ENCODE results near the gene CEP131. TPM values are rescaled to one million over a fixed set of nuclear protein-coding genes. Genes with fewer than 3 reads are reported as not detected.

CEP131 gene
- total and polyA plus RNA-seq, 2 of the 4 experiments (the other 2 are of a cell fraction) = 4.8 to 9.6 TPM

DNA sequence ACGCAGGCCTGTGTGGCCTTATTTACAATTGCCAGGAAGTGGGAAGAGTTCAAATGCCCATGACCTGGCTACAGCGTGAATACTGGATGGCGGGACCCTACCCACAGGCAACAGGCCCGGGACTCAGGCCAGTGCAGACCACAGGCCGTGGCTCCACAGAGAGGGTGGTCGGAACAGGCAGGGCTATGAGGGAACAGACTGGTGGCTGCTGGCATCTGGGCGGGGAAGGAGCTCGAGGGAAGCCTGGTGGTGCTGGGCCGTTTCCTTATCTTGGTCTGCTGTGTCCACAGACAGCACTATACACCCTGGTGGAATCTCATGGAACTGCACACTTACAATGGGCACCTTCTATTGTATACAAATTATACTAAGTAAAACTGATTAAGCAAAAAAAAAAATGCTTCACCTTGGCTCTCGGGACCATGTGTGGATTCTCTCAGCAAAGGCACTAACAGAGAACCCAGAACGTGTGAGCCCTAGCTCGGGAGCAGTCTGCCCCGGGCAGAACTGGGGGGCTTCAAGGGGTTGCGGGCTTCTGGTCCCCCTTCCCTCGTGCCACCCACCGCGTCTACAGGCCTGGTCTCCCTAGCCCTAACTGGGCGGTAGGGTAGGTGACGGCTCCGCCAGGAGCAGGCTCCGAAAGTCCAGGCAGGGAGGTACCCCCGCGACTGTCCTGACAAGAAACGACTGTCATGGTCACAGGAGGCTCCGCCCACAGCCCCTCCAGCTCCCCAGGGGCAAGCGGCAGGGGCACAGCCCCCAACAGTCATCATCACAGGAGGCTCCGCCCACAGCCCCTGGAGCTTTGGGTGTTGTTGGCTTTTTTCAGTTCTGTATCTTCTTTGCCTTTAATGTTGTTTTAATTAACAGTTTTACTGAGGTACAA, 21.8 kb downstream of the CEP131 start (continued):
- TF ChIP-seq, protein P1, sequence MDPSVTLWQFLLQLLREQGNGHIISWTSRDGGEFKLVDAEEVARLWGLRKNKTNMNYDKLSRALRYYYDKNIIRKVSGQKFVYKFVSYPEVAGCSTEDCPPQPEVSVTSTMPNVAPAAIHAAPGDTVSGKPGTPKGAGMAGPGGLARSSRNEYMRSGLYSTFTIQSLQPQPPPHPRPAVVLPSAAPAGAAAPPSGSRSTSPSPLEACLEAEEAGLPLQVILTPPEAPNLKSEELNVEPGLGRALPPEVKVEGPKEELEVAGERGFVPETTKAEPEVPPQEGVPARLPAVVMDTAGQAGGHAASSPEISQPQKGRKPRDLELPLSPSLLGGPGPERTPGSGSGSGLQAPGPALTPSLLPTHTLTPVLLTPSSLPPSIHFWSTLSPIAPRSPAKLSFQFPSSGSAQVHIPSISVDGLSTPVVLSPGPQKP (IDR thresholded peaks at IDR 0.05; ENCODE audit: borderline replicate concordance, low read depth, low read length) = no peak

DNA sequence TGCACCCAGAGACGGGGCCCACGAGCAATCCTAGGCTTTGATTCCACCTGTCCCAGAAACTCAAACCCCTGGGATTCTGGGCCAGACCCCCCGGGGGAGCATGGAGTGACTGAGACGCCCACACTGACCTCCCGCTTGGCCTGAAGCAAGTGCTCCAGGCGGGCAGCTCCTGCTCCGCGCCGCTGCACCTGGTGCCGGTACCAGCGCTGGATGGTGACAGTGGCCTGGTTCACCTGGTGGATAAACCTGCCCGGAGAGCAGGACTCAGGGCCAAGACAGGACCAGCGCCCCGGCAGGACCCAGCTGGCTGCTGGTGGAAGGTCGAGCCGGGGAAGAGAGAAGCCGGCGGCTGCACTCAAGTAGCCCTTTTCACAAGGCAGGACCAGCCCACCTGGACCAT, 22.6 kb downstream of the CEP131 start:
- WGBS, 2 experiments (ENCODE audit: extremely low coverage in 2 of 2, insufficient read length in 1 of 2) = 95% methylated on average over 9 of the region's 18 CpGs; no CpG with 5 or more reads in 1 of the 2 experiments
- POLR2A ChIA-PET (ENCODE audit: unreplicated experiment) = no interaction called here
- dilution Hi-C loops (cut with HindIII; ENCODE audit: low sequenced_read_pairs, unreplicated experiment) = no loop called here

More for the DNA sequence above, 22.6 kb downstream of the CEP131 start:
- H4K20me1 ChIP-seq (ENCODE audit: insufficient read depth, low read length) = peaks cover 5% of the 10 kb centered on the region; the same call in 1 of the 2 replicates
- H4K8ac ChIP-seq (ENCODE audit: low read depth in 2 of 2, low read length in 2 of 2) = no peak overlapping the region
- TF ChIP-seq, protein P2, sequence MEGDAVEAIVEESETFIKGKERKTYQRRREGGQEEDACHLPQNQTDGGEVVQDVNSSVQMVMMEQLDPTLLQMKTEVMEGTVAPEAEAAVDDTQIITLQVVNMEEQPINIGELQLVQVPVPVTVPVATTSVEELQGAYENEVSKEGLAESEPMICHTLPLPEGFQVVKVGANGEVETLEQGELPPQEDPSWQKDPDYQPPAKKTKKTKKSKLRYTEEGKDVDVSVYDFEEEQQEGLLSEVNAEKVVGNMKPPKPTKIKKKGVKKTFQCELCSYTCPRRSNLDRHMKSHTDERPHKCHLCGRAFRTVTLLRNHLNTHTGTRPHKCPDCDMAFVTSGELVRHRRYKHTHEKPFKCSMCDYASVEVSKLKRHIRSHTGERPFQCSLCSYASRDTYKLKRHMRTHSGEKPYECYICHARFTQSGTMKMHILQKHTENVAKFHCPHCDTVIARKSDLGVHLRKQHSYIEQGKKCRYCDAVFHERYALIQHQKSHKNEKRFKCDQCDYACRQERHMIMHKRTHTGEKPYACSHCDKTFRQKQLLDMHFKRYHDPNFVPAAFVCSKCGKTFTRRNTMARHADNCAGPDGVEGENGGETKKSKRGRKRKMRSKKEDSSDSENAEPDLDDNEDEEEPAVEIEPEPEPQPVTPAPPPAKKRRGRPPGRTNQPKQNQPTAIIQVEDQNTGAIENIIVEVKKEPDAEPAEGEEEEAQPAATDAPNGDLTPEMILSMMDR (conservative IDR thresholded peaks at IDR 0.05; ENCODE audit: low read depth, low read length) = no peak
- TF ChIP-seq BHLHE40 (IDR thresholded peaks at IDR 0.05; ENCODE audit: low read depth, low read length) (no peak), RCOR1 (IDR thresholded peaks at IDR 0.05; ENCODE audit: insufficient replicate concordance, low read length) (no peak), NFE2L2 (IDR thresholded peaks at IDR 0.05; ENCODE audit: low read depth, low read length) (no peak)
- H3K9ac ChIP-seq (ENCODE audit: low read depth, low read length) = no peak overlapping the region
- H3K14ac ChIP-seq (replicated peaks; ENCODE audit: low read depth, low read length) = no peak overlapping the region
- H2BK20ac ChIP-seq (ENCODE audit: low read depth, low read length) = no peak overlapping the region
- H3K27ac ChIP-seq (ENCODE audit: insufficient read depth, low read length) = no peak overlapping the region
- no peaks in the 10 kb centered on the region for H3K9me3 ChIP-seq (ENCODE audit: control insufficient read depth, insufficient read depth, low read length)
- no peak overlapping the region for H3K4me2 ChIP-seq (ENCODE audit: low read depth, low read length)
- H2BK15ac ChIP-seq (ENCODE audit: low read depth, low read length) = no peak overlapping the region
- no peak overlapping the region for H2AFZ ChIP-seq (replicated peaks; ENCODE audit: low read length, poor library complexity)
- ATAC-seq (ENCODE audit: low read depth) = no peak
- H3K4me1 ChIP-seq (ENCODE audit: control insufficient read depth, insufficient read depth, low read length) = no peaks in the 10 kb centered on the region
- H2BK5ac ChIP-seq (ENCODE audit: low read depth, low read length, poor library complexity, severe bottlenecking) = no peak overlapping the region
- CTCF ChIA-PET = interaction anchor here (1.0 kb wide), 2 partner anchors 8 to 23 kb away, joined by 3 to 4 read pairs; no protein-coding TSS in a partner anchor
- DNase-seq = no peak
- no peak overlapping the region for H3K18ac ChIP-seq (ENCODE audit: low read depth, low read length)
- H3K4ac ChIP-seq (ENCODE audit: low read depth, low read length) = no peak overlapping the region
- no peak overlapping the region for H4K91ac ChIP-seq (ENCODE audit: insufficient read depth, low read depth, low read length)
- in situ Hi-C loops (cut with MboI; ENCODE audit: low sequenced_read_pairs) (no loop called here), intact Hi-C loops (cut with micrococcal nuclease) (loop anchor here (1.0 kb wide), 1 partner anchor 58 kb away; no protein-coding TSS in a partner anchor)
- H4K5ac ChIP-seq (ENCODE audit: low read depth, low read length) = no peak overlapping the region
- H3K4me3 ChIP-seq (ENCODE audit: insufficient read depth, low read depth, low read length) = no peak overlapping the region
- H3K36me3 ChIP-seq (ENCODE audit: control insufficient read depth, insufficient read depth, low read length) = peaks cover 8% of the 10 kb centered on the region
- no peaks in the 10 kb centered on the region for H3K9me1 ChIP-seq (ENCODE audit: insufficient read depth, low read length)
- no peaks in the 10 kb centered on the region for H3K27me3 ChIP-seq (ENCODE audit: control insufficient read depth, insufficient read depth, low read length)
- BruUV-seq (replicated peaks) = no TSS peak
- no peak overlapping the region for H2AK9ac ChIP-seq (replicated peaks; ENCODE audit: low read depth, low read length, poor library complexity)
- H2BK120ac ChIP-seq (ENCODE audit: low read depth, low read length) = no peak overlapping the region
- H3K23ac ChIP-seq (ENCODE audit: low read depth, low read length) = no peak overlapping the region
- no peak overlapping the region for H2AK5ac ChIP-seq (ENCODE audit: low read depth, low read length)
- H3K56ac ChIP-seq (ENCODE audit: extremely low read depth, insufficient read depth, low read length) = no peak overlapping the region
- H3K79me1 ChIP-seq (ENCODE audit: low read depth in 1 of 2, low read length in 2 of 2) = no peaks in the 10 kb centered on the region

Data from IMR-90 (cell line).